ENCODE measurements around the gene TMOD3. TPM values are rescaled to one million over a fixed set of nuclear protein-coding genes. Genes with fewer than 3 reads are reported as not detected.
A peak's percentile ranks its signal among the peaks of the same experiment; 100 is the strongest.
"Not testable (repeated sequence)": the region's sequence is repeated elsewhere in the genome, so short reads cannot be mapped to it uniquely, and the experiment has no call there.

TMOD3 gene
- total RNA-seq (2014; rRNA removed; shearing (Covaris generic)): 19.9 and 20.5 TPM in 2 replicates

DNA sequence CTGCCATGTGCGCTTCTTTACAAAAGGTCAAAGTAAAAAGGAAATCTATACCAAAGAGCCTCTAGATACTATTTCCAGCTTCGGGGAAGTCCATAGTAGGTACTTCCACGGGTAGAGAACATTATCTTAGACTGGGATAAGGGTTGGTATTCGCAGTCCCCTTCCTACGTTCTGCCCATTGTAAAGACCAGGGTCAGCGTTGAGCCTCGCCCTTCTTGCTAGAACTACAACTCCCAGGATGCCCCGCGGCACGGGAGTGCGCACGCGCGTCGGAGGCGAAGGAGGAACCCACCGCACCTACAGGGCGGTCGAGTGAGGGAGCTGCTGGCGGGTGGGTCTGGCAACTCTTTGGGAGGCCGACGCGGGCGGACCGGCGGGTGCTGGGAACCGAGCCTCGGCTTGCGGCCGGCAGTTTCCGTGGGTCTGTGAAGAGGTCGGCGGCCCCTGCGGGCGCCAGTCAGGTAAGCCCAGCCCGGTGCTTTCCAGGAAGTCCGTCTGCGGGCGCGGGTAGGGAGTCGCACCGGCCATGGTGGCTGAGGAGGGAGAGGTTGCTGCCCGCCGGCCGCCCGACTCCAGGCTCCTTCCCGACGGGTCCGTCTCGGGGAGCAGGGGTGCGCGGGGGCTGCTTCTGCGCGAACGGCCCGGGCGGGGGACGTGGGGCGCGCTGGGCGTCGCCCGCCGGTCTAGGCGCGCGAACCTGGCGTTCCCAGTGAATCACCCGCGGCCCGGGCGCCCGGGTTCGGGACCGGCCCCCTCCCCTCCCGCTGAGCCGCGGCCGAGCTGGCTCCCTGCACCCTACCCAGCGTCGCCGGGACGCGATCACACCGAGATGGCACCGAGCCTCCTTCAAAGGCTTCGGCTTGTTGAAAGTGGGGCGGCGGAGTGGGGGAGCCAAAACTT lies at the start of gene TMOD3:
TMOD3 (plus strand) TSS at position 278 of the 900 bp plus-strand sequence. CDS start 33,232 bp downstream, outside the sequence.
- DNase-seq (ENCODE audit: low spot score): peak; percentile 96

DNA sequence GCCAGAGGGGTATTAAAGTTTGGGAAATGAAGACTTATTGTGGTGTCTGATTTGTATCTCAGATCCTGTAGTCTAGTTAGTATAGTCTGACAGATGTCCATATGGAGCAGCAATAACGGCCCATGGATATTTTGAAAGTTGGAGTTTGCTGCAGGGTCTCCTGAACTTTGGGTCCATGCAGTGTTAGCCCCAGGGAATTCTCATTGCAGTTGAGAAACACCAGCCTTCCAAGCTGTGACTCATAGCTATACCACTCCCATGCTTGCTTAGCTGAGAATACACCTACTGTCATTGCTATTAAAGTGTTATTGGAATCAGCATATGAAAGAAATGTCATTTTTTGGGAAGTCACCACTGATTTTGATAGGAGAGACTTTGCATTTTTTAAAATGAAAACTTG lies 48.8 kb upstream of the TMOD3 start:
- DNase-seq (ENCODE audit: low spot score): no peak

DNA sequence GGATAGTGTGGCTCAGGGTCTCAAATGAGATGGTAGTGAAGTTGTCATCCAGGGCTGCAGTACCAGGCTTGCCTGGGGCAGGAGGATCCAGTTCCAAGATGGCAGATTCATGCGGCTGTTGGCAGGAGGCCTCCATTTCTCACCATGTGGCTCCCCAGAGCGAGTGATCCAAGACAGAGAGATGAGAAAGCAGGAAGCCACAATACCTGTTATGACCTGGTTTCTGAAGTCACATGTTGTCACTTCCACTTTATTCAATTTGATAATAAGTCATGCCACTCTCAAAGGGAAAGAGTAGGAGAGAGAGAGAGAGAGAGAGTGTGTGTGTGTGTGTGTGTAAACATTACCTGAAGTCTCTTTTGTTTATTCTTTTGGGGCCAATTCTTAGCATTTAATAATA lies 47.9 kb upstream of the TMOD3 start:
- no peak for DNase-seq (ENCODE audit: low spot score)

DNA sequence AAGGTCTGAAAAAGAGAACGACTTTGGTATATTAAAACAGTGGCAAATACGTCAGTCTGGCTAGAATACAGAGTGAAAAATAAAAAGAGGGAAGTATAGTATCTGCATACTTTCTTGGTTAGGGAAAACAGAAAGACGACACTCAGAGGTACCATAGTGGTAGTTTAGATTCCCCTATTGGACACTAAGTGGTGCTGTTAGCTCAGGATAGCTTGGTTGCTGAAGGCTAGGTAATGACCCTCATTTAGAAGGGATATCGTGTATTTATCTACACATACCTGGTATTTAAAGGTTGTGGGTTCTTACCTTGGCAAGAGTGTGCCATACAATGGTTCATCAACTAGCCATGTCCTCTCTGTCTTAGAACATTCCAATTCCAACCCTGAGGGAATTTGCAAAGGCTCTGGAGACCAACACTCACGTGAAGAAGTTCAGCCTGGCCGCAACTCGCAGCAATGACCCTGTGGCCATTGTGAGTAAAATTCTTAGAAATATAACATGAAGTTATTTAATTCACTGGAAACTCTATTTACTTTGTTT lies 47.0 kb upstream of the TMOD3 start:
- peak; percentile 75 for DNase-seq (ENCODE audit: low spot score)

DNA sequence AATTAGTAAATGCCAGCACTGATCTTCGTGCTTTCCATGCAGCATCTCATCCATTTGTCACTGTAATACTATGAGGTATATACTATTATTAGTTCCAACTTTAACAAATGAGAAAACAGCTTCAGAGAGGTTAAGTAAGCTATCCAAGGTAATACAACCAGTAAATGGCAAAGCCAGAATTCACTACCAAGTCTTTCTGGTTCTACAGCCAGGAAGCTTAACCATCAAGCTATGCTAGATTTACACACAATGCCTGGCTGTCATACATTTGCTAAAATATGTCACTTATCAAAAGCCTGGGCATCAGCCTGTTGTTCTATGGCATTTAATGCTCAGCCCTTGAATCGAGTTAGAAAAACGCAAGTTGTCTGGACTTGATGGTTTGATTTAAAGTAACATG lies 45.5 kb upstream of the TMOD3 start:
- DNase-seq (ENCODE audit: low spot score): no peak

DNA sequence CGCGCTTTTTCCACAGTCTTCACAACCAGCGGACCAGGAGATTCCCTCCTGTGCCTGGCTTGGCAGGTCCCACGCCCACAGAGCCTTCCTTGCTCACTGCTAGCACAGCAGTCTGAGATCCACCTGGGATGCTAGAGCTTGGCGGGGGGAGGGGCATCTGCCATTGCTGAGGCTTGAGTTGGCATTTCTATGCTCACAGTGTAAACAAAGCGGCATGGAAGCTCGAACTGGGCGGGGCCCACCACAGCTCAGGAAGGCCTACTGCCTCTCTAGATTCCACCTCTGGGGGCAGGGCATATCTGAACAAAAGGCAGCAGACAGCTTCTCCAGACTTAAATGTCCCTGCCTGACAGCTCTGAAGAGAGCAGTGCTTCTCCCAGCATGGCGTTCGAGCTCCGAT lies 42.3 kb upstream of the TMOD3 start:
- DNase-seq (ENCODE audit: low spot score): peak; percentile 91

DNA sequence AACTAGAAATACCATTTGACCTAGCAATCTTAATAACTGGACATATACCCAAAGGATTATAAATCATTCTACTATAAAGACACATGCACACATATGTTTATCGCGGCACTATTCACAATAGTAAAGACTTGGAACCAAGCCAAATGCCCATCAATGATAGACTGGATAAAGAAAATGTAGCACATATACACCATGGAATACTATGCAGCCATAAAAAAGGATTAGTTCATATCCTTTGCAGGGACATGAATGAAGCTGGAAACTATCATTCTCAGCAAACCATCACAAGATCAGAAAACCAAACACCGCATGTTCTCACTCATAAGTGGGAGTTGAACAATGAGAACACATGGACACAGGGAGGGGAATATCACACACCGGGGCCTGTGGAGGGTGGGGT lies 37.0 kb upstream of the TMOD3 start:
- DNase-seq (ENCODE audit: low spot score): not testable (repeated sequence)

DNA sequence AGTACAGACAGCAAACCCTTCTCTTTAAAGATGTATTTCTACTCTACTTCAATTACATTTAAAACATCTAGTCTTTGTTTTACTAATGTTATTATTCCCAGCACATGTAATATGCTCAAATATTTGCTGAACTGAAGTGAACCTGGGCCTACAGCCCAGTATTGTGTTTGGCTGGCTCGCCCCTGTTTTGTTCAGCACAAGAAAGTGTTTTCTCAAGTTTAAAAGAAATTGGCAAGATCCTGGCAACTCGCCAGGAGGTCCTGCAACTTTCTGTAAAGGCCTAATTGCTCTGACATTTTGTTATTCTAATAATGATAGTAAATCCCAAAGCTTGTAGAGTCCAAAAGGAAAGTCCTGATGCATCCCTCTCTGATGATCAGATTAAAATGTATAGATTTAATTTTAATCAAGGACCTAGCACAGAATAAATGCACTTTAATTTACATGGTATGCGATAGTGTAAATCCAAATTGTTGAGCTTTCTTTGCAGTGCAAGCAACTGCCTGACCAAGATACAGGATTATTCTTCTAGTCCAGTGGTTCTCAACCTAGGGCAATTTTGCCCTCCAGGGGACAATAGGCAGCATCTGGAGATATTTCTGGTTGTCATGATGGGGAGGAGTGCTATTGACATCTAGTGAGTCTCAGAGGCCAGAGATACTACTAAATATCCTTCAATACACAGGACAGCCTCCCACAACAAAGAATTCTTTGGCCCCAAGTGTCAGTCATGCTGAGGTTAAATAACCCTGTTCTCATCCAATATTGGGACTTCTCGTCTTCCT lies 35.7 kb upstream of the TMOD3 start:
- no peak for DNase-seq (ENCODE audit: low spot score)

DNA sequence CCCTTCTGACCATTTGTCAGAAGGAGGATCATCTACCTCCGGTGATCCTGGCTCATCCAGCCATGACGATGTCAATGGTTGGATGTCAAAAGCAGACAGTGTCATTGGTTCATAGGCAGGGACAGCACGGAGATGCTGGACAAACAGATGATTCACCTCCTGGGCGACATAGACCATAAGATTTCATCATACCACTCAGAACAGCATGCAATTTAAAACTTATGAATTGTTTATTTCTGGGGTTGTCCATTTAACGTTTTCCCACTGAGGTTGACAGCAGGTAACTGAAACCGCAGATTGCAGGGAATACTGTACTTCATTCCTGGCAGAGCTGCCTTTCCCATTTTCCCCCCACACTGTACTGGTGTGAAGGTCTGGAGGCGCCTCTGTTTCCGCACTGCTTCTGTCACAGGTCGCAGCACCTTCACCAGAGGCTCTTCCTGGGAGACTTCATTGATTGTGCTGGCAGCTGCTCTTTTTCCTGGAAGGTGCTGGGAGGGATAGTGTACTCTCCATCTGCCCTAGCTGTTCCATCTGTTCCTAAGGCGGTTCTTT lies 32.5 kb upstream of the TMOD3 start:
- peak; percentile 52 for DNase-seq (ENCODE audit: low spot score)

DNA sequence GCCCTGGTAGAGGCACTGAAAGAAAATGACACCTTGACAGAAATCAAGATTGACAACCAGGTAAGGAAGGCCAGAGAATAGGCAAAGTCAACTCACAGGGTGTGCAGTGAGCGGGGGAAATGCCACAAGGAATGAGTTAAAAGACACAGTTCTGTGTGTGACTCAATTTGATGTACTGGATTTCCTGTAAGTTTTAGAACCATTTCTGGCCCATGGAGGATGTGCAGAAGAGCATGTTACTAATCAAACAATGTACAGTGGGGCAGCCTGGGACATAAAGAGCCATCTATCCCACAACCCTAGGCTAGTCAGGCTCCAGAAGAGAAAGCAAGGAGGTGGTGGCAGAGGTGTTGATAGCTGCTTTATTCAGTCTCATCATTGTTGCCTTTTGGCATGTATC lies 31.2 kb upstream of the TMOD3 start:
- no peak for DNase-seq (ENCODE audit: low spot score)

DNA sequence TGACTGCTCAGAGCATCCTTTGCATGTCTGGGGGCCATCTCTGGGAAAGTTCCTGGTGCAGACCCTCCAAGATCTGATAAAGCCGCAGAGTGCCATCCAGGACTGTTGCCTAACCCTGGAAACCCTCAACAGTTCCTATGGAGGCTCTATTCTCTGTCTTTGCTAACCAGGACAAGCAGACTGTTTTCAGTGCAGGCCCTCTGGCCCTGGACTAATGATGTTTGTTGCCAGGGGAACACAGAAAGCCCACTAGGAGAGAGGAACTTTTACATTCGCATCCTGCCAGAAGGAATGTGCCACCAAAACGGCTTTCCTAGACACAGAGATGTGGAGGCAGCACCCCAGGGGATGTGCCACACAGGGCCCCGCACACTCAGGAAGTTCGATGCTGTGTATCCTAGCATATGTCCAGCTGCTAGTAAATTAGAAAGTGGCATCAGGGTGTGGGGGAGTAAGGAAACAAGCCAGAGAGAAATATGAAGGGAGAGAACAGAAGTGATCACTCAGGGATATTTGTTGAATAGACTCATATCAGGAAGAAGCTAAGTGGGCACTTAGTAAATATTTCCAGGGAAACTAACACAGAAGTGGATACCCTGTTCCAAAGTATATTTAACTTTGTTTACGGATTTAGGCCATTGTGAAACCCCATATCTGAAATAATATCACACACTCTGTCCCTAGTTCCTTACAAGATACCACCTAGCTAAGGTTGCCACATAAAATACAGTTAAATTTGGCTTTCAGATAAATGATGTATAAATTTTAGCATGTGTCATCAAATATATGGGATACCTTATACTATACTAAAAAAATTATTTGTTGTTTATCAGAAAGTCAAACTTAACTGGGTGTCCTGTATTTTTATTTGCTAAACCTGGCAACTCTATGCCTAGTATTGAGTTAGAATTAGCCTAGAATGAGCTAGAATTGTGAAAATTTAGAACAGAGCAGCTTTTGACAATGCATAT lies 29.9 kb upstream of the TMOD3 start:
- no peak for DNase-seq (ENCODE audit: low spot score)

DNA sequence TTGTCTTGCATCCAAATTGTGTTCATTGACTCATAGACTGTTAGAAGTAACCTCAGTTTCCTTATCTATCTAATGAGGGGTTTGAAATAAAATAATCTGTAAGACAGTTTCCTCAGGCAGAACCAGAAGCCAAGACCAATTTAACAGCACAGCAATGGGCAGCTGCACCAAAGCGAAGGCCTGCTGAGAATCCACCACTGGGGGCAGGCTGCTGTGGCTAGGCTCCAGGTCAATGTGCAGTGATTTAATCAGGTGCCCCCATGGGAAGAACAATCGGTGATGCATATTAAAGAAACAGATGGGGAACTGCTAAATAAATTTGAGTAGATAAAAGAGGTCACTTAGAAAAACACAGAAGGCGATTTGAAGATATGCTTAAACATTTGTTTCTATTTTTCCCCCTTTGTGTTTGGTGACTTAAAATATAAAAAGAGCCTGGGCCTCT lies 28.0 kb upstream of the TMOD3 start:
- peak; percentile 66 for DNase-seq (ENCODE audit: low spot score)

DNA sequence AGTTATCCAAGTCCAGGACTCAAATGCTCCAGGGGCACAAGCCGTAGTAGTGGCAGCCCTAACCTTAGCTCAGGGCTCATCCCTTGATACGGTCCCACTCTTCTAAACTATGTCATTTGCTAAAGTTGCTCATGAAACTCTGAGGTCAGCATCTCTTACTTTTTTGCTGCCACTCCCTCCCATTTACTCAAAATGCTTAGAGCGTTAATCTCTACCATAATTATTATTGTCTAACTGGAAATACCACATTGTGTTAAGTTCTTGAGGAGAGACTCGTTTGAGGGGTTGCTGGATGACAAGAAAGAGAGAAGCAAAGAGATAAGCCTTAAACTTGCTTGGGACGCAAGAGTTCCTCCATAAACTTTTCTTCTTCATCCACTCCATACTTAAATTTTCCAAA lies 26.9 kb upstream of the TMOD3 start:
- no peak for DNase-seq (ENCODE audit: low spot score)

DNA sequence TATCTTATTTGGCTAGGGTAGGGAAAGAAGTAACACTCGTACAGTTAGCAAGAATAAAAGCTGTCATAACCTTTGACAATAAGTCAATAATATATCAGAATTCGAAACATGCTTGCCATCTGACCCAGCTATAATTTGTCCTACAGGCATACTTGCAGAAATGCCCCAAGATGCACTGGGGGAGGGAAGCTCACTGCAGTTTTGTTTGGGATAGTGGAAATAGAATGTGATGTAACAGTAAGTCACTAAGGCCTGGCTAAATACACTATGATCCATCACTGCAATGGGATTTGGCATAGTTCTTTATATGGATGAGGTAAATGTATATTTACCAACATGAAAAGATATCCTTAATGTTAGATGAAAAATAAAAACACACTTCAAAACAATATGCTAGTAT lies 25.5 kb upstream of the TMOD3 start:
- no peak for DNase-seq (ENCODE audit: low spot score)

DNA sequence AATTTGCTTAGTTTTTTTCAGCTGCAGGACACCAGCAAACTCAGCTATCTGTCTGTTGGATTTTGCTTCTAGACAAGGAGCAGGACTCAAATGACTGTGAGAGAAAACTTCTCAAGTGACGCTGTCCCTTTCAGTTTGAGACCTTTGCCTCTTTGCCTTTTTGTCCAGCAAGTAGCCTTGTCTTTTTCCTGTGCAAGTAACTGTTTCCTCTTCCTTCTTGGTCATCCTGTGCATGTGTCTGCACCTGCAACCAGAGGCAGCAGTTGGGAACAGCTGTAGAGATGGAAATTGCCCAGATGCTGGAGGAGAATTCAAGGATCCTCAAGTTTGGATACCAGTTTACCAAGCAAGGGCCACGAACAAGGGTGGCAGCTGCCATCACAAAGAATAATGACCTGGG lies 23.3 kb upstream of the TMOD3 start:
- no peak for DNase-seq (ENCODE audit: low spot score)

DNA sequence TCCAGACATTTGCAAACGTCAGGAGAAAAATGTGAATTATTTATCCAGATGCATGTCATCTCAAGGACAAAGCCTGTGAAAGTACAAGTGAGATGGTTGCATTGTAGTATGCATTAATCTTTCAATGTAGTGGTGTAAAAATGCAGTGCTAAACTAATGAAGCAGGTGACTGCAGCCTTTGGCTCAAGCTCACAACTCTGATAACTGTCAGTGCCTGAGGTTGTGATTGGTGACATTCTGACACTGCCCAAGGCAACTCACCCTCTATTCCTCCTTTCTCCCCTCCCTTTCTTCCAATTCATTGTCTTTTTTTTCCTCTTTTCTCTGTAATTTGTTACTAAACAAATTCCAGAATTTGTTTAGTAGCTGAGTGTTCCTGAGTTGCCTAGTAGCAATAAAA lies 20.0 kb upstream of the TMOD3 start:
- no peak for DNase-seq (ENCODE audit: low spot score)

DNA sequence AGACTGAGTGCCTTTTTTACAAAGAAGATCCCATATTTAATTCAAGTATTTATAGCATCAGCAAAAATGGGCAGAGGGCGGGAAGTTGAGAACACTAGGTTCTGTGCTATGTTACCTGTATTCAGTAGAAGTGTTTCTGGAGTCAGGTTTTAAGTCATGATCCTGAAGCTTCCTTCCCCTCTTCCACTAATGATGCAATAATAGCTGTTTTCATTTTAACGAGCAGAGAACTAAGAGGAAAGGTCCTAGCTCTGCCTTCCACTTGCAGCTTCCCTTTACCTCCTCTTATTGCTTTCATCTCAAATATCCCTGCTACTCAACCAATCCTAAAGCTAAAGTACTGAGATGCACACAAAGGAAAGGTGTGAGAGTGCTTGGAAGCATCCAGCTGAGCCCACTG lies 16.9 kb upstream of the TMOD3 start:
- no peak for DNase-seq (ENCODE audit: low spot score)

DNA sequence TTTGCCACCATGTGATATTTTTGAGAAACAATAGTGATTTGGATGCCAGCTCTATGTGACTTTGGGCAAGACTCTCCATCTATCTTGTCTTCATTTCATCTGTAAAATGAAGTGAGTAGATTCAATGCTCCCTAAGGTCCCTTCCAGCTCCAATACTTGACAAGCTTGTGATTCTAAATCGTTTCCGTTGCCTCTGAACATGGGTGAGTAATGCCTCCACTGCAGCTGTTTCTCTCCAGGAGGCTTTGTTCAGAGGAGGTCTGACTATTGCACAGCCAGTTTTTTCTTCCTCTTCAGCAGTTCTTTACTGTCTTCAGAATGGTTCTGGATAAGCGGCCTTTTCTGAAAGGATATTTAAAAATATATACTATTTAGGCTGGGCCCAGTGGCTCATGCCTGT lies 14.8 kb upstream of the TMOD3 start:
- DNase-seq (ENCODE audit: low spot score): no peak

DNA sequence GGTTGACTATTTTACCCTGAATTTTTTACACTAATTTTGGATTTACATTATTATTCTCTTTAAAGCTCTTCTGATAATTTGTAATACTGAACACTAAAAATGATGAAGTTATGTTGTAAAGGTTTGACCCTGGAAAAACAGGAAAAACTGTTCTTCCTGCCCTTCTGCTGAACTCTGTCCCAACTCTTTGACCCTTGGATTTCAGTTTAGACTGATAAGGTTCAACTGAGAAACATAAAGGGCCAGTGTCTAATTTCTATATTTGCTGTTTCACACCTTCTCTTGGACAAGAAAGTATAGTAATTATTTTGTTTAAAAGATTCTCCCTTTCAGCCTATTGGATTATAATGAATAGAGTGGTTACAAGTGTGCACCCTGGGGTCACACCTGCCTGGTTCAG lies 12.8 kb upstream of the TMOD3 start:
- DNase-seq (ENCODE audit: low spot score): no peak

DNA sequence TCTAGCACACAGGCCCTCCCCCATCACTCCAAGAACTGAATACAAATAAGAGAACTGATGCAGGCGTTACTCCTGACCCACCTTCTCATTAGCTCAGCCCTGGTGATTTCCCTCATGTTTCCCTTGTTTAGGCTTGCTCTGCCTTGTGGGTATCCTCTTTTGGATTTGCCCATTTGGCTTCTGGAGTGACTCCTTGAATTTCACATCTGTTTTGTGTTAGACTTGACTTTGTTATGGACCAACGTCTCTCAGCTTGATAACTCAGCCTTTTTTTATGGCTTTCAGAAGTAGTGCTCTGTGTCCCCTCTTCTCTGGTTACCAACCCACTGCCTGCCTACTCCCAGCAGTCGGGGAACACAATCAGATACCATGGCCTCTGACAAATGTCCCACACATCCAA lies 11.3 kb upstream of the TMOD3 start:
- DNase-seq (ENCODE audit: low spot score): no peak

DNA sequence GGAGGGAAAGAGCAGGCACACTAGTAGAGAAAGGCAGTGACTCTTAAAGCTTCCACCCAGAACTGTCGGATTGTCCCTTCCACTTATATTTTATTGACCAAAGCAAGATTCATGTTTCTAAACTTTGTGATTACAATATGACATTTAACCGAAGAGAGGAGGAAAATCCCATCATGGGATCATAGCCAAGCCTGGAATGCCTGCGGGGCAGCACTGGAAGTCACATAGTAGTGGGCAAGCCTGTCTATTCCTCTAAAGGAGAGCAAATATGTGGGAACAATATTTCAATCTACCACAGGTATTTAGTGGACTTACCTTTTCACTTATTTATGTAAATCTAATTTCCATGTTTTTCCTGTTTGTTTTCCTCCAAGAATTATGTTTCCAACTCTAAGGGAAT lies 3.8 kb upstream of the TMOD3 start:
- no peak for DNase-seq (ENCODE audit: low spot score)

Measured in HT-29 (cell line).